ENCODE data around the gene C10orf95.
A peak's percentile ranks its signal among the peaks of the same experiment; 100 is the strongest.
"Not testable (repeated sequence)": the region's sequence is repeated elsewhere in the genome, so short reads cannot be mapped to it uniquely, and the experiment has no call there.

C10orf95 gene

GRCh38 chr10:102454662-102455487, 3.5 kb upstream of the C10orf95 start:
- H3K36me3 Mint-ChIP-seq; H3K27me3 Mint-ChIP-seq; H3K4me3 Mint-ChIP-seq; H3K9me3 Mint-ChIP-seq (ENCODE audit: low read depth): not testable (repeated sequence)
- Mint-ChIP-seq H3K4me1 (ENCODE audit: low read depth) (peaks cover 22% of the 10 kb centered on the region), H3K27ac (peak overlapping the region; percentile 59)

- peaks cover 31% of the 10 kb centered on the region for H3K4me1 Mint-ChIP-seq (ENCODE audit: low read depth)
- H3K4me3 Mint-ChIP-seq: peak overlapping the region; percentile 17
- H3K36me3 Mint-ChIP-seq: peaks cover 4% of the 10 kb centered on the region
- H3K9me3 Mint-ChIP-seq (ENCODE audit: low read depth): no peaks in the 10 kb centered on the region
- no peaks in the 10 kb centered on the region for H3K27me3 Mint-ChIP-seq
- peak overlapping the region; percentile 91 for H3K27ac Mint-ChIP-seq
Measured at GRCh38 chr10:102453502-102453901, 2.2 kb upstream of the C10orf95 start.

- Mint-ChIP-seq H3K27me3 (no peaks in the 10 kb centered on the region), H3K4me3 (peak overlapping the region; percentile 90), H3K36me3 (peaks cover 4% of the 10 kb centered on the region), H3K4me1 (ENCODE audit: low read depth) (peaks cover 31% of the 10 kb centered on the region), H3K27ac (peak overlapping the region; percentile 91), H3K9me3 (ENCODE audit: low read depth) (no peaks in the 10 kb centered on the region)
Measured at GRCh38 chr10:102452672-102453340, 1.5 kb upstream of the C10orf95 start.

- Mint-ChIP-seq H3K9me3 (ENCODE audit: low read depth) (no peaks in the 10 kb centered on the region), H3K4me1 (ENCODE audit: low read depth) (peaks cover 31% of the 10 kb centered on the region), H3K27me3 (no peaks in the 10 kb centered on the region), H3K4me3 (peak overlapping the region; percentile 93), H3K27ac (peak overlapping the region; percentile 96), H3K36me3 (peaks cover 4% of the 10 kb centered on the region)
Measured at GRCh38 chr10:102450374-102451104, 804 bp downstream of the C10orf95 start.

GRCh38 chr10:102450124-102450373, 1.3 kb downstream of the C10orf95 start:
- Mint-ChIP-seq H3K4me3 (peak overlapping the region; percentile 93), H3K9me3 (ENCODE audit: low read depth) (no peaks in the 10 kb centered on the region), H3K27ac (peak overlapping the region; percentile 96), H3K27me3 (no peaks in the 10 kb centered on the region), H3K36me3 (peaks cover 4% of the 10 kb centered on the region), H3K4me1 (ENCODE audit: low read depth) (peaks cover 29% of the 10 kb centered on the region)

- Mint-ChIP-seq H3K4me3 (peak overlapping the region; percentile 93), H3K27me3 (no peaks in the 10 kb centered on the region), H3K4me1 (ENCODE audit: low read depth) (peaks cover 28% of the 10 kb centered on the region), H3K27ac (peak overlapping the region; percentile 96), H3K9me3 (ENCODE audit: low read depth) (no peaks in the 10 kb centered on the region), H3K36me3 (peaks cover 4% of the 10 kb centered on the region)
Measured at GRCh38 chr10:102449321-102450123, 1.8 kb downstream of the C10orf95 start.

GRCh38 chr10:102444851-102445250, 6.5 kb downstream of the C10orf95 start:
- Mint-ChIP-seq H3K4me1 (ENCODE audit: low read depth) (peaks cover 11% of the 10 kb centered on the region), H3K4me3 (no peak overlapping the region), H3K36me3 (no peaks in the 10 kb centered on the region), H3K9me3 (ENCODE audit: low read depth) (no peaks in the 10 kb centered on the region), H3K27ac (no peak overlapping the region), H3K27me3 (no peaks in the 10 kb centered on the region)

- peak overlapping the region; percentile 83 for H3K27ac Mint-ChIP-seq
- no peaks in the 10 kb centered on the region for H3K9me3 Mint-ChIP-seq (ENCODE audit: low read depth)
- no peaks in the 10 kb centered on the region for H3K36me3 Mint-ChIP-seq
- H3K4me1 Mint-ChIP-seq (ENCODE audit: low read depth): peaks cover 43% of the 10 kb centered on the region
- no peaks in the 10 kb centered on the region for H3K27me3 Mint-ChIP-seq
- peak overlapping the region; percentile 57 for H3K4me3 Mint-ChIP-seq
Measured at GRCh38 chr10:102438374-102438773, 13.0 kb downstream of the C10orf95 start.

GRCh38 chr10:102437515-102437914, 13.8 kb downstream of the C10orf95 start:
- Mint-ChIP-seq H3K27me3 (no peaks in the 10 kb centered on the region), H3K27ac (peak overlapping the region; percentile 19), H3K36me3 (no peaks in the 10 kb centered on the region), H3K9me3 (ENCODE audit: low read depth) (no peaks in the 10 kb centered on the region), H3K4me3 (peak overlapping the region; percentile 88), H3K4me1 (ENCODE audit: low read depth) (peaks cover 50% of the 10 kb centered on the region)

GRCh38 chr10:102436312-102436711, 15.0 kb downstream of the C10orf95 start:
- Mint-ChIP-seq H3K36me3 (peaks cover 2% of the 10 kb centered on the region), H3K9me3 (ENCODE audit: low read depth) (no peaks in the 10 kb centered on the region), H3K4me3 (peak overlapping the region; percentile 88), H3K4me1 (ENCODE audit: low read depth) (peaks cover 56% of the 10 kb centered on the region), H3K27ac (peak overlapping the region; percentile 81), H3K27me3 (no peaks in the 10 kb centered on the region)

- no peaks in the 10 kb centered on the region for H3K27me3 Mint-ChIP-seq
- H3K36me3 Mint-ChIP-seq: peaks cover 2% of the 10 kb centered on the region
- H3K27ac Mint-ChIP-seq: peak overlapping the region; percentile 91
- no peaks in the 10 kb centered on the region for H3K9me3 Mint-ChIP-seq (ENCODE audit: low read depth)
- peak overlapping the region; percentile 88 for H3K4me3 Mint-ChIP-seq
- peaks cover 55% of the 10 kb centered on the region for H3K4me1 Mint-ChIP-seq (ENCODE audit: low read depth)
Measured at GRCh38 chr10:102435529-102436233, 15.7 kb downstream of the C10orf95 start.

GRCh38 chr10:102435133-102435497, 16.2 kb downstream of the C10orf95 start:
- Mint-ChIP-seq H3K27me3 (no peaks in the 10 kb centered on the region), H3K4me3 (peak overlapping the region; percentile 88), H3K4me1 (ENCODE audit: low read depth) (peaks cover 54% of the 10 kb centered on the region), H3K27ac (peak overlapping the region; percentile 91), H3K9me3 (ENCODE audit: low read depth) (no peaks in the 10 kb centered on the region), H3K36me3 (peaks cover 2% of the 10 kb centered on the region)

GRCh38 chr10:102434394-102435132, 16.8 kb downstream of the C10orf95 start:
- Mint-ChIP-seq H3K27ac (peak overlapping the region; percentile 91), H3K27me3 (no peaks in the 10 kb centered on the region), H3K4me3 (peak overlapping the region; percentile 88), H3K4me1 (ENCODE audit: low read depth) (peaks cover 54% of the 10 kb centered on the region), H3K9me3 (ENCODE audit: low read depth) (no peaks in the 10 kb centered on the region), H3K36me3 (peaks cover 2% of the 10 kb centered on the region)
